Colon (tissue), 2 donors: Measurements from ENCODE around the gene SUMF2.
"Not testable (repeated sequence)": the region's sequence is repeated elsewhere in the genome, so short reads cannot be mapped to it uniquely, and the experiment has no call there.

Source experiments
- FAIRE-seq: peaks from 2 replicates; lab custom pipeline; 2012; peaks lifted over from hg19 to GRCh38; lab: Jason Lieb, UNC
- donor health status: control.
- donor health status: control.

Gene SUMF2

DNA sequence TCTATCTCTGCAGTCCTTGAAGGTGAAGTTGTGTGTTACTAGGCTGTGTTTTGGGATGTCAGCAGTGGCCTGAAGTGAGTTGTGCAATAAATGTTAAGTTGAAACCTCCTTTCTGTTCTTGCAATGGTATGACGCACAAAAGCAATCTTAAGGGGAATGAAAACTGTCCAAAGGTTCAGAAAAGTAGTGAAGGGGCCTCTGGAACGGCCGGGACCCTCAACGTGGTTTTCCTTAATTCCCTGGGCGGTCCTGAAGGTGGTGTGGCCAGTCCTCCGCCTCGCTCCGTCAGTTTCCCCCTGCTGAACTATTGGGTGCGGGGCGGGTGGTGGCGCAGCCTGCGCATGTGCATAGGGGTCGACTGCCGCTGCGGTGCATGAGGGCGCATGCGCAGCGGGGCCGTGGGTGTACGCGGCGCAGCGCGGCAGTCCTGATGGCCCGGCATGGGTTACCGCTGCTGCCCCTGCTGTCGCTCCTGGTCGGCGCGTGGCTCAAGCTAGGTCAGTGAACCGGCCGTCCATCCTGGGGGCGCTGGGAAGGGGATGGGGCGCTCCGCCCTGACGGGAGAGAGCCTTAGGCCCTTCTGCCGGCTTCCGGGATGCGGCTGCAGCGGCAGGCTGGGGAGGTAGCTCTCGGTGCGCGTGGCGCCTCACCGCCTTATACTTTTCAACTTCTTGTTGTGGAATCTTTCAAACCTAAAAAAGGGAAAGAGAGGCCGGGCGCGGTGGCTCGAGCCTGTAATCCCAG, at the start of gene SUMF2:
Gene SUMF2, plus strand, starts transcription at position 405 of the 744 bp plus-strand sequence. Its CDS starts 26 bp downstream, at position 431.
- no peak for FAIRE-seq

DNA sequence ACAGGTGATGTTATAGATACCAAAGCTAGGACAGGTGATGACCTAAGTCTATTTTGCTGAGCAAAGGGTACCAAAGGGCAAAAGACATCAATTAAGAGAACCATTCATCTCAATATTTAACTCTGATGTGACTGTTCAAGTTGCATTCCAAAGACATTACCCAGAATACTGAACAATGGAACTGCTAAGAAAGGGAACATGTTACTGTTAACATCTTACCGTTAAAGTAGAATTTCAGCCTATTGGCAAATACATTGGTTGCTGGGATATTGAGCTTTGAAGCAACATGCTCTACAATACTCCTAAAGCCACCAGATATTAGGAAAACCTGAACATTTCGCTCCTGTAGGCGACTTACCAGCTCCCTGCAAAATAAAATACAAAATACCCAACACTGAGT, 47.1 kb upstream of the SUMF2 start:
- FAIRE-seq, result not testable (repeated sequence)

DNA sequence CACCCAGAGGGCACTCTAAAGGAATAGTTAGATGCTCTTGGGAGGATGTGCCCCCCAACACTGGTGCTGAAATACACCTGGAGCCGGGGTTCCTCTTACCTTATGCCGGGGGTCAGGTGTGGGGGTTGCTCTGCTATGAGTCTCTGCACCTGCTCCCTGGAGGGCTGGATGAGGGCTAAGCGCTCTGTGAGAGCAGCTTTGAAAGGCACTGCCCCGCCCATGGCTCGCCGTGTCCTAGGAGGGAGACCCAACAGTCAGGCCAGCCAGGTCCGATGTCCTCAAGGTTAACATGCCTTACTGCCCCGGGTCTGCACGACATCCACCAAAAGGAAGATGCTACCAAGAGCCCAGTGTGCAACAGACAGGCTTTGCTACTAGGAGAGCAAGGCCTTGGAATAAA, 44.6 kb upstream of the SUMF2 start:
- no peak for FAIRE-seq

DNA sequence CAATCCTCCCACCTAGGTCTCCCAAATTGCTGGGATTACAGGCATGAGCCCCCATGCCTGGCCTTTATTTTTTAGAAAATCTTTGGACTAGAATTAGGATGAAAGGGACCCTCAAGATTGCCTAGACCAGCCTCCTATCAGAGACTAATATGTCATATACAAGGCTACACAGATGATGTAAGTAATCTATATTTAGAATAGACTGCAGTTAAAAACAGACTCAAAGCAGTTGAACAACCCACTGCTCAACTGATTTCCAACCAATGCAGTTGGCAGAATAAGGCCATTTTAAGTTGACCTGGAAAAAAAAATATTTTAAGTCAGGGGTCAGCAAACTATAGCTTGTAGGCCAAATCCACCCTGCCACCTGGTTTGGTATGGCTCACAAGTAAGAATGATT, 40.6 kb upstream of the SUMF2 start:
- FAIRE-seq, result no peak

DNA sequence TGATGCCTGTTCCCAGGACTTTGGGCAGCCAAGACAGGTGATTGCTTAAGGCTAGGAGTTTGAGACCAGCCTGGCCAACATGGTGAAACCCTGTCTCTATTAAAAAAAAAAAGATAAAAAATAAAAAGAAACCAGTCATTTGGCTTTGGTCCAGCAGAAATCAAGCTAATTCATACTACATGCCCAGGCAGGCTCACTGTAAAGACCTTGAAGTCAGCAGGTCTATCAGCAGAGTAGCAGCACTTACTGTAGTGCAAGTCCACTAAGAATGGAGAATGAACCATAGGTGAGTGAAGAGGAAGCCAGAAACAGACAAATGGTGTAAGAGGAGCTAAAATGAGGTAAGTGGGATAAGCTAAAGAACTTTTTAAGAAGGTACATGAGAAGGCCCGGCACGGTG, 37.5 kb upstream of the SUMF2 start:
- no peak for FAIRE-seq

DNA sequence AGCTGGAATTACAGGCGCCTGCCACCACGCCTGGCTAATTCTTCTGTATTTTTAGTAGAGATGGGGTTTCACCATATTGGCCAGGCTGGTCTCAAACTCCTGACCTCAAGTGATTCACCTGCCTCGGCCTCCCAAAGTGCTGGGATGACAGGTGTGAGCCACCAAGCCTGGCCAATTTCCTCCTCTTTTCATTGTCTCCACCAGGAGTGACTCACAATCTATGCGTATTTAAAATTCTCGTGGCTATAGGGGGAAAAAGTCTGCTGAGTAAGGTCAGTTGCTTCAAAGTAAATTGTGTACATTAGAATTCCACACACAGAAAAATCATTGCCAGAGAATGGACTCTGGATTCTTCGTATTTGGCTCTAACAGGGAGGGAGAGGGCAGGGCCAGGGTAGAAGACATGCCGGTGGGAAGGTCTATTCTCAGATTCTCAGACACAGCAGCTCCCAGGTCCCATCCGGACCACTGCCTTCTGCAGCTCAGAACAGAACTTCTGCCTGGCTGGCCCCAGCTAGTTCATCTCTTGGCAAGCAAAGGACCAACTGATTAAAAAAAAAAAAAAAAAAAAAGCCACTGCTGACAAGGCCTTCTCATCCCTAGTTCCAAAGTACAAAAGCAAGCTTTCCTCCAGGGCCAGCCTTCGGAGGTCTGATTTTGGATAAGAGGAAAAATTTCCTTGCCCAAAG, 35.0 kb upstream of the SUMF2 start:
- no peak for FAIRE-seq

DNA sequence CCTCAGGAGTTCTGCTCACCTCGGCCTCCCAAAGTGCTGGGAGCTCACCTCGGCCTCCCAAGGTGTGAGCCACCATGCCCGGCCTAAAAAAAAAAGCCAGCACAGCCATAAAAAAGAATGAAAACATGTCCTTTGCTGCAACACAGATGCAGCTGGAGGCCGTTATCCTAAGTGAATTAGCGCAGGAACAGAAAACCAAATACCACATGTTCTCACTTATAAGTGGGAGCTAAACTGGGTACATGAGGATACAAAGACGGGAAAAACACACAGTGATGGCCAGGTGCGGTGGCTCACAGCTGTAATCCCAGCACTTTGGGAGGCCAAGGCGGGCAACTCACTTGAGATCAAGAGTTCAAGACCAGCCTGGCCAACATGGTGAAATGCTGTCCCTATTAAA, 33.7 kb upstream of the SUMF2 start:
- FAIRE-seq, result no peak

DNA sequence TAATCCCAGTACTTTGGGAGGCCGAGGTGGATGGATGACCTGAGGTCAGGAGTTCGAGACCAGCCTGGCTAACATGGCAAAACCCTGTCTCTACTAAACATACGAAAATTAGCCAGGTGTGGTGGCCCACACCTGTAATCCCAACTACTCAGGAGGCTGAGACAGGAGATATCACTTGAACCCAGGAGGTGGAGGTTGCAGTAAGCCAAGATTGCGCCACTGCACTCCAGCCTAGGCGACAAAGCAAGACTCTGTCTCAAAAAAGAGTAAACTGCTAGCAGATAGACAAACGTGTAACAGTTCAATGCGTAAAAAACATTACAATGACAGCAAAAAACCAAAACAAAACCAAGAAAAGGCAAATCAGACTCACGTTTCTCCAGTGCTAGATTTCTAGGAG, 32.5 kb upstream of the SUMF2 start:
- not testable (repeated sequence) for FAIRE-seq

DNA sequence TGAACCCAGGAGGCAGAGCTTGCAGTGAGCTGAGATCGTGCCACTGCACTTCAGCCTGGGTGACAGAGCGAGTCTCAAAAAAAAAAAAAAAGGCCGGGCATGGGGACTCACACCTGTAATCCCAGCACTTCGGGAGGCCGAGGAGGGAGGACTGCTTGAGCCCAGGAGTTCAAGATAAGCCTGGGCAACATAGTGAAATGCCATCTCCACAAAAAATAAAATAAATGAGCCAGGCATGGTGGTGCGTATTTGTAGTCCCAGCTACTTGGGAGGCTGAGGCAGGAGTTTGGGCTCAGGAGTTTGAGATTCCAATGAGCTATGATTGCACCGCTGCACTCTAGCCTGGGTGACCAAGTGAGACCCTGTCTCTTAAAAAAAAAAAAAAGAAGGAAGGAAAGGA, 31.5 kb upstream of the SUMF2 start:
- not testable (repeated sequence) for FAIRE-seq

DNA sequence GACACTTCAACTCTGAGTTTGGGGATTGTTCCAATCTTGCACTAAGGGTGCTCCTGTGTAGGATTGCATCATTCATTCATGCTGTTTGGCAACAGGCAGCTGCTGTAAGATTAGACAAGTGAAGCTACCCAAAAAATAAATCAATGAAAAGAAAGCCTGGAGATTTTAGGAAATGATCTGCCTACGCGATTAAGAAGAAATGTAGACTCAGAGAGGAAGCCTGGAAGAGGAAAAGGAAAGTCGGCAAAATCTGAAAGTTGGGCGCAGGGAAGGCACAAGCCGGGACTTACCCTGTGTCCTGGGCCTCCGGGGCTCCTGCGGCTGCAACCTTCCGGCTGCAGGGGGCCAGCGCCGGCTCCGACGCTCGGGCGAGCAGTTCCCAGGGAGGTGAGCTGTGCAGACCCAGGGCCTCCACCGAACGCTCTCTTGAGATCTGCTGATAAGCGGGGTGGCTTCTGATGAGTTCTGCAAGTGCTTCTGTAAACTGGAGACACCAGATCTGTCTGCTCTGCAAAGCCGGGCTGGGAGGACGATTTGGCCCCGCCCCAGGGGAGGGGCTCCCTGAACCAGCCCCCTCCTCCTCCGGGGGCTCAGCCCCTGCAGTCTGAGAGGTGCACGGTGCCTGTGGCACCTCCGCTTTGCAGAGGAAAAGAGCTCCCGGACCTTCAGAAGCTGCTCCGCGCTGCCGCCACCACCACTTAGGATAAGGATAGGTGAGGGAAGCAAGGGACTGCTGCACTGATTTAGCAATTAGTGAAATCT, 30.2 kb upstream of the SUMF2 start:
- FAIRE-seq, result no peak

DNA sequence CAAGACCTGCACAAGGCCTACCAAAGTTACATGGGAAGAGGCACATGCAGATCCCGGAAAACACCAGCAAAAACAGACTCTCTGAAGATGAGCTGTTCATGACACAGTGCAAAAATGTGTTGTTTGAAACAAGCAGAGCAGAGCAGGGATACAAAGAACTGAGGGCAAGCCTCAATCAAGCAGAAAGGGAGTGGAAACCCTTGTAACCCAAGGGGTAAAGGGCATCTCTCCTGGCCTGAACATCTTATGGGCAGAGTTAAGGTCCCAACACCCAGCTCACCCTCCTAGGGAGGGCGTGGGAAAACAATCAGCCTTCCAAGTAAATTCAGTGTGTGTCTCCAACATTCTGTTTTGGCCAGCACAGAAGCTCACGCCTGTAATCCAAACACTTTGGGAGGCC, 23.4 kb upstream of the SUMF2 start:
- FAIRE-seq, result no peak

DNA sequence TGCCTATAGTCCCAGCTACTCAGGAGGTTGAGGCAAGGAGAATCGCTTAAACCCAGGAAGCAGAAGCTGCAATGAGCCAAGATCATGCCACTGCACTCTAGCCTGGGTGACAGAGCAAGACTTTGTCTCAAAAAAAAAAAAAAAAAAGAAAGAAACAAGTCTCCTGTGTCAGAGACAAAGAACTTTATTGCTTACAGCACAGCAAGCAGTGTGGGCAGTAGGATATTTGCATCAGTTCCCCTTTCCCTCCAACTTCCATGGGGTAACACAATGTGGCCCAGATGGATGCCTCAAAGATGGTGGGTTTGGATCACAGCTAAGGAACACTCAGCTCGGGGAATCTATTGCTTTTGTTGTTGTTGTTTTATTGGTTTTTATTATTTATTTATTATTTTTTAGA, 18.3 kb upstream of the SUMF2 start:
- not testable (repeated sequence) for FAIRE-seq

DNA sequence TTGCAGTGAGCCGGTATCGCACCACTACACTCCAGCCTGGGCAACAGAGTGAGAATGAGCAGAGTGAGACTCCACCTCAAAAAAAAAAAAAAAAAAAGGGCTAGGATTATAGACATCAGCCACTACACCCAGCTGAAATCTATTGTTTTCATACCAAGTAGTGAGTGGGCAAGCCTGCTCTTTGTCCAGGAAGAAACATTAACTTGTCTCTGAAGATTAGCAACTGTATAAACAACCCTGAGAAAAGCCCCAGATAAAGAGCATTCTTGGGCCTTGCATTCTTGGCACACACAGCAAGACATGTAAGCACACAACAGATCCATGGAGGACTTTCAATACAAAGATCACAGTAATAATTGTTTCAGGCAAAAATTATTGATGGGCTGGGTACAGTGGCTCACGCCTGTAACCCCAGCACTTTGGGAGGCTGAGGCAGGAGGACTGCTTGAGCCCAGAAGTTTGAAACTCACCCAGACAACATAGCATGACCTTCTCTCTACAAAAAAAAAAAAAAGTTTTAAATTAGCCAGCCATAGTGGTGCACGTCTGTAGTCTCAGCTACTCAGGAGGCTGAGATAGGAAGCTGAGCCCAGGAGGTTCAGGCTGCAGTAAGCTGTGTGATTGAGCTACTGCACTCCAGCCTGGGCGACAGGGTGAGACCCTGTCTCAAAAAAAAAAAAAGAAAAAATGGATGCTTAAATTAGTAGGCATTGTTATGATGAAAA, 17.2 kb upstream of the SUMF2 start:
- no peak for FAIRE-seq

DNA sequence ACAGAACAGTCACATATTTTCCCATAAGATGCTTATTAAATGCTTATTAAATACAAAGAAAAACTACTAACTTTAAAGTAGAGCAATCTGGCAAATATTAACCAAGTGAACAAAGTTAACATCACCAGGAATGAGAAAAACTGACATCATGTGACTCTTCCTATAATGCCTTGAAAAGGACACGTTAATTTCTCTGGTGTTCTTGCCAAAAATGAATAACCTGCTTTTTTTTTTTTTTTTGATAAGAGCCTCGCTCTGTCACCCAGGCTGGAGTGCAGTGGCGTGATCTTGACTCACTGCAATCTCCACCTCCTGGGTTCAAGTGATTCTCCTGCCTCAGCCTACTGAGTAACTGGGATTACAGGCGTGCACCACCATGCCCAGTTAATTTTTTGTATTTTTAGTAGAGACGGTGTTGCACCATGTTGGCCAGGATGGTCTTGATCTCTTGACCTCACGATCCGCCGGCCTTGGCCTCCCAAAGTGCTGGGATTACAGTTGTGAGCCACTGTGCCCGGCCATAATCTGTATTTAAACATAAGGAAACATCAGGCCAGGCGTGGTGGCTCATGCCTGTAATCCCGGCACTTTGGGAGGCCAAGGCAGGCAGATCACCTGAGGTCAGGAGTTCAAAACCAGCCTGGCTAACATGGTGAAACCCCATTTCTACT, 16.5 kb upstream of the SUMF2 start:
- not testable (repeated sequence) for FAIRE-seq

DNA sequence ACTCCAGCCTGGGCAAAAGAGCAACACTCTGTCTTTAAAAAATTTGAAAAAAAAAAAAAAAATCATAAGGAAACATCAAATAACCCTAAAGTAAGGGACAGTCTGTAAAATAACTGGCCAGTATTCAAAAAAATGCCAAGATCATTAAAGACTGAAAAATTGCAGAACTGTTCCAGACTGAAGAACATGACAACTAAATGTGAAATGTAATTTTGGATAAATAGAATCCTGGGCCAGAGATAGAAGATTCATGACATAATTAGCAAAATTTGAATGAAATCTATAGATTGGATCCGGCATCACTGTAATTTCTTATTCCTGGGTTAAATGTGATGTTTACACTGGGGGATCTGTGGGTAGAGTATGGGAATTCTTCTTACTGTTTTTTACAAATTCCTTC, 15.8 kb upstream of the SUMF2 start:
- no peak for FAIRE-seq

DNA sequence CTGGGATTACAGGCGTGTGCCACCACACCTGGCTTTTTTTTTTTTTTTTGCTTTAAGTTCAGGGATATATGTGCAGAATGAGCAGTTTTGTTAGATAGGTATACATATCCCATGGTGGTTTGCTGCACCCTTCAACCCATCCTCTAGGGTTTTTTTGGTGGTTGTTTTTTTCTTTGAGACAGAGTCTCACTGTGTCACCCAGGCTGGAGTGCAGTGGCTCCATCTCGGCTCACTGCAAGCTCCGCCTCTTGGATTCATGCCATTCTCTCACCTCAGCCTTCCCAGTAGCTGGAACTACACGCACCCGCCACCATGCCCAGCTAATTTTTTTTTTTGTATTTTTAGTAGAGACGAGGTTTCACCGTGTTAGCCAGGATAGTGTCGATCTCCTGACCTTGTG, 15.3 kb upstream of the SUMF2 start:
- FAIRE-seq, result not testable (repeated sequence)

DNA sequence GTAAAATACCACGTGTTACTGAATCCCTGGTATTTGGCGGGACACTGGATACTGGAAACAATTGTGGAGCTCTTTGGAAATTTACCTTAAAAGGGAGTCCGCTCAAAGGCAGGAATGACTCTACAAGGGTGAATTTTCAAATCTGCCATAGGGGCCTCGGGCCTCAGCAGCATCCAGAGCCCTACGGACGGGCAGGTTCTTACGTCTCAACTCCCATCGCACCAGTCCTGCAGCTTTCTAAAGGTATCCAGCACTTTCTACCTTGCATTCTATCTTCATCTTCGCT, 13.1 kb upstream of the SUMF2 start:
- no peak for FAIRE-seq

DNA sequence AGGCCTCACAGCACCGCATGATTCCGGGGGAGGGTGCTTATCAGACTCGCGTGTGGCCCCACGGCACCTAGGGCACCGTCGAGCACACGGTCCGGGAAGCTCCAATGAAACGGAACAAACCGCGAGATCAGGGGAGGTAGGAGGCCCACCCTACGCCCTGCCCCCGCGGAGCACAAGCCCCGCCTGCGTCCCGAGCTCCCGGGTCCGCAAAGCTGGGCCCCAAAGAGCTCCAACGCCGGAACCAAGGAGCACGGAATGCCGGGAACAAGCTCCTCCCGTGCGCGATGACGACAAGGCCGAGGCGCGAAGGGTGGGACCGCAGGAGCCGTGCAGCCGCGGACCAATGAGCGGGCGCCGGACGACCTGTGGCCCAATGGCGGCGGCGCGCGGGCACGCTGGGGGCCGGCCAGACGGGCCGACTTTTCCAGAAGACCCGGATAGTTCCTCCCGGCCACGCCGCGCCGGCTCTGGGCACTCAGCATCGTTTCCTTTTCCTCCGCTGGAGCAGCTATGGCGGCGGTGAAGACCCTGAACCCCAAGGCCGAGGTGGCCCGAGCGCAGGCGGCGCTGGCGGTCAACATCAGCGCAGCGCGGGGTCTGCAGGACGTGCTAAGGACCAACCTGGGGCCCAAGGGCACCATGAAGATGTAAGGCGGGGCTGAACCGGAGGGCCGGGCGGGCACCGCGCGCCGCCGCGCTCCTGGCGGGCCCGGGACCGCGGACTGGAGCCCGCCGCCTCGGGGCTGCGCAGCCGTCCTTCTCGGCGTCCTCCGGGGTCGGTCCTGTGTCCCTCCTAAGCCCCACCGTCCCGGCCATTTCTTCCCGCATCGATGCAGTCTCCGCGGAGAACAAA, 12.5 kb upstream of the SUMF2 start, which contains the start of the genes CCT6A and PSPH:
Gene CCT6A, plus strand, starts transcription at position 427 of the 853 bp plus-strand sequence. Its CDS starts 84 bp downstream, at position 511.
Gene PSPH, minus strand, starts transcription at position 106 of the 853 bp plus-strand sequence. CDS start 30,232 bp downstream, outside the sequence.
- FAIRE-seq, result no peak

DNA sequence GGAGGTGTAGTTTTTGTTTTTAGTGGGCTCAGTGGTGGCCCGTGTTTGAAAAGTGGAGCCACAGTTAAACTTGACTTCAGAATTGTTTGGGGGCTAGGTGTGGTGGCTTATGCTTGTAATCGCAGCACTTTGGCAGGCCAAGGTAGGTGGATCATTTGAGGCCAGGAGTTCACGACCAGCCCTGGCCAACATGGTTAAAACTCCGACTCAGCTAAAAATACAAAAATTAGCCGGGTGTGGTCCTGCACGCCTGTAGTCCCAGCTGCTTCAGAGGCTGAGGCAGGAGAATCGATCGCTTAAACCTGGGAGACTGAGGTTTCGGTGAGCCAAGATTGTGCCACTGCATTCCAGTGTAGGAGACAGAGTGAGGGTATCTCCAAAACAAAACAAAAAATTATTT, 10.7 kb upstream of the SUMF2 start:
- FAIRE-seq, result no peak

DNA sequence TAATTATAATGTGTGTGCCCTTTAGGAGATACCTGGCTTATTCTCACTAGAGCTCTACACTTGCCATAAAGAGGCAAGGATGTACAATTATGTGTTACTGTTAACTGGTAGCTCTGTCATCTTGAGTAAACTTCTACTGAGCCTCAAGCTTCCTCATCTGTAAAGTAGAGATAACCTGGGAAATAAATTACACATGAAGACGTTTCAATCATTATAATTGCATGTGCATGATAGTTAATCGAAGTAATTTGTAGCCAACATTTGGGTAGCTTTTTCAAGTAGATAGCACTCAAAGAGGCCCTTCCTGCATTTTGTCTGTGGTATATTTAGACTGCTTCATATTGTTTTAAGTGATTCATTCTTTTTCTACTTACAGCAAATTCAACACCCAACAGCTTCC, 10.1 kb upstream of the SUMF2 start:
- no peak for FAIRE-seq

DNA sequence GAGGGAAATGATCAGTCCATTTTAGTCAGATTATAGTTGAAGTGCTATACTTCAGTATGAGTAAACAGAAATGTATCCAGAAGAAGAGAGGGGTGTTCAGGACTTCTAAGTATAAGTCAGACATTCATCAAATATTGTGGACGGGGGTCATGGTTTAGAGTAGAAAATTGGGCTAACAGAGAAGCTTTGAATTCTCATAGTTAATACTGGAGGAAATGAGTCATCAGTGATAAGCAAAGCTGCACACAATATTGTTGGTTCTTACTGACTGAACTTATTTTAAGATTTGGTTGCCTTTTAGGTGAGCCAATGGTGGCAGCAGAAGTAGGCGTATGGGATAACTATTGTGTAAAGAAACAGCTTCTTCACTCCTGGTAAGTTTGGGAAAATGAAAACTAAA, 1.7 kb upstream of the SUMF2 start:
- FAIRE-seq, result no peak
